ENCODE results near the gene NOC4L.

GRCh38 chr12:132175496-132176384 is 31.5 kb downstream of the NOC4L start:
- TF ChIP-seq, protein P1, sequence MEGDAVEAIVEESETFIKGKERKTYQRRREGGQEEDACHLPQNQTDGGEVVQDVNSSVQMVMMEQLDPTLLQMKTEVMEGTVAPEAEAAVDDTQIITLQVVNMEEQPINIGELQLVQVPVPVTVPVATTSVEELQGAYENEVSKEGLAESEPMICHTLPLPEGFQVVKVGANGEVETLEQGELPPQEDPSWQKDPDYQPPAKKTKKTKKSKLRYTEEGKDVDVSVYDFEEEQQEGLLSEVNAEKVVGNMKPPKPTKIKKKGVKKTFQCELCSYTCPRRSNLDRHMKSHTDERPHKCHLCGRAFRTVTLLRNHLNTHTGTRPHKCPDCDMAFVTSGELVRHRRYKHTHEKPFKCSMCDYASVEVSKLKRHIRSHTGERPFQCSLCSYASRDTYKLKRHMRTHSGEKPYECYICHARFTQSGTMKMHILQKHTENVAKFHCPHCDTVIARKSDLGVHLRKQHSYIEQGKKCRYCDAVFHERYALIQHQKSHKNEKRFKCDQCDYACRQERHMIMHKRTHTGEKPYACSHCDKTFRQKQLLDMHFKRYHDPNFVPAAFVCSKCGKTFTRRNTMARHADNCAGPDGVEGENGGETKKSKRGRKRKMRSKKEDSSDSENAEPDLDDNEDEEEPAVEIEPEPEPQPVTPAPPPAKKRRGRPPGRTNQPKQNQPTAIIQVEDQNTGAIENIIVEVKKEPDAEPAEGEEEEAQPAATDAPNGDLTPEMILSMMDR (IDR thresholded peaks at IDR 0.05 in 8 of 11, conservative IDR thresholded peaks at IDR 0.05 in 3 of 11) = no peak
- no peak for TF ChIP-seq POLR2AphosphoS5 (IDR thresholded peaks at IDR 0.05)

Measured in spleen (tissue), 7 donors.